Lower leg skin (tissue), 4 donors: Measurements from ENCODE around the gene CNP. TPM values are rescaled to one million over a fixed set of nuclear protein-coding genes. Genes with fewer than 3 reads are reported as not detected.

Experiments
- DNase-seq, 2 donors: peaks; one replicate each; pipeline ENCODE4 v3.0.0-alpha.2; 2019; ENCODE audit warnings: low spot score in 2 of 2
- H3K4me3 ChIP-seq: fragments of 200-600 bp; sonication (generic); 2 replicates; pipeline ENCODE4 v1.5.1; 2017; ENCODE audit warnings: mild to moderate bottlenecking, low read depth; ENCODE audit not compliant: poor library complexity, severe bottlenecking
- POLR2A ChIP-seq, 2 donors: fragments of 450-650 bp; IDR thresholded peaks; one replicate each; pipeline ENCODE4 v1.6.1; 2016 to 2017; ENCODE audit warnings: antibody characterized with exemption in 2 of 2, mild to moderate bottlenecking in 1 of 2, moderate library complexity in 1 of 2
- WGBS, 2 donors: methylation state at CpG; one replicate each; pipeline ENCODE4 v1.1.5; 2018; 5-methylcytosine and 5-hydroxymethylcytosine counted together
- intact Hi-C: fragments of 100-400 bp; cut with DNase I; formaldehyde crosslinking; loops from one replicate; pipeline ENCODE4 v1.15.0; 2023; ENCODE audit warnings: low total_unique reads
- total RNA-seq, 4 donors: library from RNA; depleted of rRNA; stranded (reverse); fragments of >200 nt; gene quantifications; one replicate each; pipeline ENCODE4 v1.1.0, GENCODE V29; 2016
- TF ChIP-seq, protein P1 (sequence below), 3 donors: fragments of 450-650 bp; IDR thresholded peaks; one replicate each; pipeline ENCODE4 v1.5.1; 2016; ENCODE audit warnings: antibody characterized with exemption in 3 of 3, mild to moderate bottlenecking in 3 of 3, moderate library complexity in 2 of 3

Gene CNP
- total RNA-seq, 4 donors from 2014 or later: 37.2 to 63.8 (median 44.5) TPM

DNA sequence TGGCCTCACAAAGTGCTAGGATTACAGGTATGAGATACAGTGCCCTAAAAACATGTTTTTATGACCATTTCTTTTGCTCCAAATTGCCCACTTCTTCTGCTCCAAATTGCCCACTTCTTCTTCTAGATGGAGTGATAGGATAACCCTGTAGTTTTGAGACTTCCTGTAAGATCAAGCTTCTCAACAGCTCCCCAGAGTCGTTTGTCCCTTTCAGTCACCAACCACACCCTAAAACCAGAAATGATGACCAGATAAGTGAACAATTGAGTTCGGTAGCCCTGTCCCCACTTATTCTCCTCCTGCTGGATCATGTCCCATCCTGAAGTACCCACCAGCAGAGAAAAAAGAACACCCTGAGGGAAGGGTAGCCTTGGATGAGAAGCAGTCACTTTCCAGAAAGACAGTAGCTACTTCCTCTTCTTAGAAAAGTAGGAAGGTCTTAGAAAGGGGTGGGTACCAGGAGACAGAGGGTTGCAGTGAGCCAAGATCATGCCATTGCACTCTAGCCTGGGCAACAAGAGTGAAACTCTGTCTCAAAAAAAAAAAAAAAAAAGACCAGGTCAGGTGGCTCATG, 33.7 kb upstream of the CNP start:
- intact Hi-C loops: no loop called here
- TF ChIP-seq, protein P1, sequence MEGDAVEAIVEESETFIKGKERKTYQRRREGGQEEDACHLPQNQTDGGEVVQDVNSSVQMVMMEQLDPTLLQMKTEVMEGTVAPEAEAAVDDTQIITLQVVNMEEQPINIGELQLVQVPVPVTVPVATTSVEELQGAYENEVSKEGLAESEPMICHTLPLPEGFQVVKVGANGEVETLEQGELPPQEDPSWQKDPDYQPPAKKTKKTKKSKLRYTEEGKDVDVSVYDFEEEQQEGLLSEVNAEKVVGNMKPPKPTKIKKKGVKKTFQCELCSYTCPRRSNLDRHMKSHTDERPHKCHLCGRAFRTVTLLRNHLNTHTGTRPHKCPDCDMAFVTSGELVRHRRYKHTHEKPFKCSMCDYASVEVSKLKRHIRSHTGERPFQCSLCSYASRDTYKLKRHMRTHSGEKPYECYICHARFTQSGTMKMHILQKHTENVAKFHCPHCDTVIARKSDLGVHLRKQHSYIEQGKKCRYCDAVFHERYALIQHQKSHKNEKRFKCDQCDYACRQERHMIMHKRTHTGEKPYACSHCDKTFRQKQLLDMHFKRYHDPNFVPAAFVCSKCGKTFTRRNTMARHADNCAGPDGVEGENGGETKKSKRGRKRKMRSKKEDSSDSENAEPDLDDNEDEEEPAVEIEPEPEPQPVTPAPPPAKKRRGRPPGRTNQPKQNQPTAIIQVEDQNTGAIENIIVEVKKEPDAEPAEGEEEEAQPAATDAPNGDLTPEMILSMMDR (IDR thresholded peaks at IDR 0.05): no peak
- no peak for TF ChIP-seq POLR2A (IDR thresholded peaks at IDR 0.05)
- 23 to 33% methylated on average over 2 of the region's 2 CpGs for WGBS, 2 donors
- DNase-seq: no peak
- H3K4me3 ChIP-seq: no peak overlapping the region

DNA sequence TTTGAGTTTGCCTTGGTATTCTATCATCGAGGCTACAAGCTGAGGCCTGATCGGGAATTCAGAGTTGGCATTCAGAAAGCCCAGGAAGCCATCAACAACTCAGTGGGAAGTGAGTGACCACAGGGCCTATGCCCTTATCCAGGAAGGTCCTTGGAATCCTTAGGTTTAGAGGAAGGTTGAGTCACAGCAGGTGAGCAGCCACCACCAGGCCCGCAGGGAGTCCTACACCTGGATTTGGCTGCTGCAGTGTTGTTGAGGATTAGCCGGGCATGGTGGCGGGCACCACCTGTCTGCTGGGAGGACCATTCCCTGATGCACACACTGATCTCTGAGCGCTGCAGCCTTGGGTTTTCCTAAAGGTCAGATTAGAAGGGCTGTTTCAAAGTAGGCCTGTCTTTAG, 31.0 kb upstream of the CNP start:
- 93 to 95% methylated on average over 6 of the region's 6 CpGs for WGBS, 2 donors
- TF ChIP-seq POLR2A (IDR thresholded peaks at IDR 0.05): no peak
- TF ChIP-seq, protein P1 (IDR thresholded peaks at IDR 0.05): no peak
- no peak for DNase-seq
- intact Hi-C loops: no loop called here
- no peak overlapping the region for H3K4me3 ChIP-seq

DNA sequence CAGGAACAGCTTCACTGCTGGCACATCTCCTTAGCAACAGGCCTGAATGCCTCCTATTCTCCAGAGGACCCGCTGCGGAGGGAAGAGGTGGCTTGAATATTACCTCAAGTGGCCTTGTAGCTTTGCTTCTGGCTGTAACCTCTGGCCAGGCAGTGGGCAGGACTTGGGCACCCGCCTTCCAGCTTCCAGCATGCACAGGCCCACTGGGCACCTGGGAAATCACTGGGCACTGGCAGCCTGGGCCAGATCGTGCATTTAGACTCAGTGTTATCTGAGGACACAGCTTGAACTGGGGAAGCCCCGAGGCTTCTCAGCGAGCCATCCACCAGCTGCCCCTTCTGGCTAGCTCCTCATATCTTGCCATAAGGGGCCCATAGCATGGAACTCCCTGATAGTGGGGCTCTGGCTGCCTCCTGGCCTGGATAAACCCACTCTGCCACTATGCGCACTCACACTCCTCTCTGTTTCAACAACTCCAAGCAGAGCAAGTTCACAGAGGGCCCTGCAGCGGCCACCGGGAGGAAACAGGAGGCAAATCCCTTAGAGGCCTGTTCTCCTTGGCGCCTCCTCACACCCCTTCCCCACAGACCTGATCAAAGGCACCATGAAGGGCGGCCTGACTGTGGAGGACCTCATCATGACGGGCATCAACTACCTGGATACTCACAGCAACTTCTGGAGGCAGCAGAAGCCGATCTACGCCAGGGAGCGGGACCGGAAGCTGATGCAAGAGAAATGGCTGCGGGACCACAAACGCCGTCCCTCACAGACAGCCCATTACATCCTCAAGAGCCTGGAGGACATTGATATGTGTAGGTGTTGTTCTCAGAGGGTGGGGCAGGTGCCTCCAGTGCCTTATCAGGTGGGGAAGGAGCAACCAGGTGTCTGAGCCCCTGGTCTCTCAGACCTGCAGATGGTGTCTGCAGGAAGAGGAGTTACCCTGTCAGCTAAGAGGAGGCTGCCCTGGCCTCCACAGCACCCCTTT, 28.3 kb upstream of the CNP start:
- DNase-seq: no peak
- no peak overlapping the region for H3K4me3 ChIP-seq
- intact Hi-C loops: no loop called here
- TF ChIP-seq POLR2A (IDR thresholded peaks at IDR 0.05): no peak
- TF ChIP-seq, protein P1 (IDR thresholded peaks at IDR 0.05): no peak
- WGBS, 2 donors: 96% methylated on average over 16 to 19 of the region's 19 CpGs

DNA sequence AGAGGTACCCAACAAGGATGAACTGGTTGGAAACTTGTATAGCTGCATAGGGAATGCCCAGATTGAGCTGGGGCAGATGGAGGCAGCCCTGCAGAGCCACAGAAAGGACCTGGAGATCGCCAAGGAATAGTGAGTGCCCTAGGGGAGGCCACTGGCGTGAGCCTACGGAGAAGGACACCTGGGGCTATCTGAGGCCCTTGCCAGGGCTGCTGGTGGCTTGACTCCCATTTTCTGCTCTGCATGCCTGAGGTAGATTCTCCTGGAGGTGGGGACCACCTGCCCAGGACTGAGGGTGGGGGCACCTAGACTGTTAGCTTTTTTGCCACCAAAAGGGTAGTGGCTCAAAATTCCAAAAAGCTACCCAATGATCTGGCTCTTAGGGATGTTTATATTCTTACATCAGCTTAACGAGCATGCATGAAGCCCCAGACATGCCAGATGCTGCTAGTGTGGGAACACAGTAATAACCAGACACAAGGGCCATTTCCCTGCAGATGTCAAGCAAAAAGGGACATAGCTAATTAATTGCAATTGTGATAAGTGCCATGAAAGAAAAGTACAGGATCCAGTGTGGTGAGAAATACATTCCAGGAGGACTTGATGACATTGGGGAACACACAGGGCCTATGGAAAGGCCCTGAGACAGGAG, 27.4 kb upstream of the CNP start:
- intact Hi-C loops: no loop called here
- DNase-seq: no peak
- WGBS, 2 donors: 78 to 86% methylated on average over 4 of the region's 4 CpGs
- H3K4me3 ChIP-seq: no peak overlapping the region
- TF ChIP-seq POLR2A (IDR thresholded peaks at IDR 0.05): no peak
- TF ChIP-seq, protein P1 (IDR thresholded peaks at IDR 0.05): no peak

DNA sequence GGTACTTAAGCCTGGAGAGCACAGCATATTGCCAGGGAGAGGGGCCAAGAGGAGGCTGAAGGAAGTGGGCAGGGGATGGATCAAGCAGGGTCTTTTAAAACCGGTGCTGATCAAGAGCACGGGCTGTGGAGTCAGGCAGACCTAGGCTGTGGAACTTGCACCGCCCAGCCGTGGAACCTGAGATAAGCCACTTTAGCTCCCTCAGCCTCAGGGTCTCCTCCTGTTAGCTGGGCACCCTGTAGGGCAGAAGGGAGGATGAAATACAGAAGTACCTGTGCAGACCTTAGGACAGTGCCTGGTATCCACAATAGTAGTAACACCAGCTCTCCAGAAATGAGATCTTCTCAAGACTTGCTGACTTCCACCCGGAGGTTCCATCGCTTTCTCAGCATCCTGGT, 26.9 kb upstream of the CNP start:
- intact Hi-C loops: no loop called here
- no peak overlapping the region for H3K4me3 ChIP-seq
- no peak for DNase-seq
- WGBS, 2 donors: 93 to 95% methylated on average over 6 of the region's 6 CpGs
- TF ChIP-seq, protein P1 (IDR thresholded peaks at IDR 0.05): no peak
- TF ChIP-seq POLR2A (IDR thresholded peaks at IDR 0.05): no peak
